Measurements from ENCODE around the gene MB. TPM values are rescaled to one million over a fixed set of nuclear protein-coding genes. Genes with fewer than 3 reads are reported as not detected.

The MB gene
- total RNA-seq, 2 experiments from 2014 or later: not detected

DNA sequence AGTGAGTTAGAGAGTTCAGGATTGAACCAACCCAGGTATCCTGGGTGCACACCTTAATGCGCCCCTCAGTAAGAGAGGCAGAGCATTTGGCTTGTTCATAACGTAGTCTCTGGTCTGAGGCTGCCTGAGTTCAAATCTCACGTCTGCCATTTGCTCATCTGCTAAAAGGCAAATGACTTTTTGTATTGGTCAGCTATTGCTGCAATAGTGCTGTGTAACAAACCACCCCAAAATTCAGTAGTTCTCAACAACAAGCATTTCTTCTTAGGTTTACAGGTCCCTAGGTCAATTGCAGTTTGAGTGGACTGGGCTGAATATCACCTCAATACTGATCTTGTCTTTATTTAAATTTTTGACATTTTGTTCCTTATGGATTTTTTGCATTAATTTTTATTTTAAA, 58.4 kb downstream of the MB start:
- H3K4me3 ChIP-seq (ENCODE audit: low read length): no peak overlapping the region
- intact Hi-C loops (cut with DNase I, micrococcal nuclease): no loop called here
- TF ChIP-seq, protein P1, sequence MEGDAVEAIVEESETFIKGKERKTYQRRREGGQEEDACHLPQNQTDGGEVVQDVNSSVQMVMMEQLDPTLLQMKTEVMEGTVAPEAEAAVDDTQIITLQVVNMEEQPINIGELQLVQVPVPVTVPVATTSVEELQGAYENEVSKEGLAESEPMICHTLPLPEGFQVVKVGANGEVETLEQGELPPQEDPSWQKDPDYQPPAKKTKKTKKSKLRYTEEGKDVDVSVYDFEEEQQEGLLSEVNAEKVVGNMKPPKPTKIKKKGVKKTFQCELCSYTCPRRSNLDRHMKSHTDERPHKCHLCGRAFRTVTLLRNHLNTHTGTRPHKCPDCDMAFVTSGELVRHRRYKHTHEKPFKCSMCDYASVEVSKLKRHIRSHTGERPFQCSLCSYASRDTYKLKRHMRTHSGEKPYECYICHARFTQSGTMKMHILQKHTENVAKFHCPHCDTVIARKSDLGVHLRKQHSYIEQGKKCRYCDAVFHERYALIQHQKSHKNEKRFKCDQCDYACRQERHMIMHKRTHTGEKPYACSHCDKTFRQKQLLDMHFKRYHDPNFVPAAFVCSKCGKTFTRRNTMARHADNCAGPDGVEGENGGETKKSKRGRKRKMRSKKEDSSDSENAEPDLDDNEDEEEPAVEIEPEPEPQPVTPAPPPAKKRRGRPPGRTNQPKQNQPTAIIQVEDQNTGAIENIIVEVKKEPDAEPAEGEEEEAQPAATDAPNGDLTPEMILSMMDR (IDR thresholded peaks at IDR 0.05): no peak
- ATAC-seq (ENCODE audit: poor library complexity): no peak
- POLR2A ChIA-PET: no interaction called here
- Mint-ChIP-seq H3K9me3 (no peaks in the 10 kb centered on the region), H3K27me3 (peaks cover 33% of the 10 kb centered on the region), H3K36me3 (ENCODE audit: low read depth) (no peaks in the 10 kb centered on the region), H3K27ac (no peak overlapping the region), H3K4me3 (no peak overlapping the region), H3K4me1 (ENCODE audit: low read depth) (peaks cover 4% of the 10 kb centered on the region)
- peaks cover 7% of the 10 kb centered on the region for H3K4me1 ChIP-seq (ENCODE audit: insufficient read depth, low read length)
- H3K9me3 ChIP-seq (ENCODE audit: control insufficient read depth in 1 of 2, insufficient read depth in 1 of 2, low read length in 2 of 2): no peaks in the 10 kb centered on the region
- no peak for DNase-seq
- no peaks in the 10 kb centered on the region for H3K36me3 ChIP-seq (ENCODE audit: insufficient read depth, low read length)
- peaks cover 7 to 9% of the 10 kb centered on the region in 2 experiments for H3K27me3 ChIP-seq (ENCODE audit: control insufficient read depth in 1 of 2, insufficient read depth in 2 of 2, low read length in 2 of 2)
- CTCF ChIA-PET: no interaction called here
- no peak overlapping the region for H3K27ac ChIP-seq (ENCODE audit: low read depth in 1 of 2, low read length in 2 of 2)

DNA sequence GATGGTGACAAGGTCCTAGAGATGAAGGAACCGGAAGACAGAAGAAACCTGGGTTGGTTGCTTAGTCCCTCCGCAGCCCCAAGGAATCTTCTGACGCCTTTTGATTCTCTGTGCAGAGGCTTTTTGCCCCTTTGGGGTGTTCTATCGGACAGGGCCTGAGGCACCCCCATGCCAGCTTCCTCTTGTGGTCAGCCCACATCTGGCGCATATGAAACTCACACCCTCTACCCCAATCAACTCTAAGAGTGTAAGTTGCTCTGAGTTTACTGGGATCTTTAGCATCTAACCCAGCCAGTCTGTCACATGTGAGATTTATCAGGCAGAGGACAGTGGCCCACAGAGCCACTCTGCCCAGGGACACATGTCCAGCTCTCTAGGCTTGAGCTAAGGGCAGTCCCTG, 59.1 kb downstream of the MB start:
- H3K36me3 Mint-ChIP-seq (ENCODE audit: low read depth): no peaks in the 10 kb centered on the region
- Histone ChIP-seq H3K9me3 (ENCODE audit: control insufficient read depth in 1 of 2, insufficient read depth in 1 of 2, low read length in 2 of 2) (no peaks in the 10 kb centered on the region), H3K27me3 (ENCODE audit: control insufficient read depth in 1 of 2, insufficient read depth in 2 of 2, low read length in 2 of 2) (peaks cover 7 to 9% of the 10 kb centered on the region in 2 experiments), H3K4me3 (ENCODE audit: low read length) (no peak overlapping the region), H3K27ac (ENCODE audit: low read depth in 1 of 2, low read length in 2 of 2) (no peak overlapping the region), H3K4me1 (ENCODE audit: insufficient read depth, low read length) (peaks cover 14% of the 10 kb centered on the region), H3K36me3 (ENCODE audit: insufficient read depth, low read length) (no peaks in the 10 kb centered on the region)
- DNase-seq (no peak), ATAC-seq (ENCODE audit: poor library complexity) (no peak)
- TF ChIP-seq, protein P1 (IDR thresholded peaks at IDR 0.05): no peak
- H3K9me3 Mint-ChIP-seq: no peaks in the 10 kb centered on the region
- no peak overlapping the region for H3K27ac Mint-ChIP-seq
- peaks cover 27% of the 10 kb centered on the region for H3K27me3 Mint-ChIP-seq
- ChIA-PET POLR2A (no interaction called here), CTCF (no interaction called here)
- H3K4me1 Mint-ChIP-seq (ENCODE audit: low read depth): peaks cover 10% of the 10 kb centered on the region
- intact Hi-C loops (cut with DNase I, micrococcal nuclease): no loop called here
- H3K4me3 Mint-ChIP-seq: no peak overlapping the region

Other genes with a start within 250 kb of the MB start
- gene HMOX1, start 236.2 kb downstream of the MB start, total RNA-seq: 1 to 10 TPM; 1.1 to 1.5 TPM
- 10 to 100 TPM; 21.6 to 22.6 TPM for gene MCM5, start 217.2 kb downstream of the MB start, total RNA-seq
- gene RASD2, start 76.5 kb downstream of the MB start, total RNA-seq: 1 to 10 TPM; 1.4 to 1.6 TPM
- gene APOL6, start 31.1 kb upstream of the MB start, total RNA-seq: 10 to 100 TPM; 39.3 TPM
- not detected for gene APOL5, start 100.5 kb upstream of the MB start, total RNA-seq